NCI-H1436 treated with DMSO at 0.1 percent for 48 hours (cell line): ENCODE data around the gene HDAC9.

Source experiments
- DNase-seq: peaks from one replicate; lab custom pipeline; 2025; lab: John Stamatoyannopoulos, UW

The HDAC9 gene

DNA sequence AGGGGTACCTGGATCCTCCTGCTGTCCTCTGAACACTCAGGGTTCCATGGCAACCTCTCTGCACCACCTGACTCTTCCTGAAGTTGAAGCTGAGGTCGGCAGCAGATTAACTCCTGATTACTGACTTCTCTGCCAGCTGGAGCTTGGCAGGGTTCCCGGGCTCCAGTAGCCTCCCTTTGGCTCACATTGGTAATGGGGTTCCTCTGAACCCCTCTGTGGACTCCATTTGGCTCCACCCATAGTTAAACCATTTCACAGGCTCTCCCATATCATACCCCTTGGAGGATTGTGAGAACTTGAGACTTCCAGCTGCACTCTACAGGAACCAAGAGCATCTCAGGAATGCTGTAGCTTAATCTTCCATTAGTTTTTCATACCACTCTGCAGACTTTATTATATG lies 292.5 kb downstream of the HDAC9 start:
- DNase-seq = no peak

DNA sequence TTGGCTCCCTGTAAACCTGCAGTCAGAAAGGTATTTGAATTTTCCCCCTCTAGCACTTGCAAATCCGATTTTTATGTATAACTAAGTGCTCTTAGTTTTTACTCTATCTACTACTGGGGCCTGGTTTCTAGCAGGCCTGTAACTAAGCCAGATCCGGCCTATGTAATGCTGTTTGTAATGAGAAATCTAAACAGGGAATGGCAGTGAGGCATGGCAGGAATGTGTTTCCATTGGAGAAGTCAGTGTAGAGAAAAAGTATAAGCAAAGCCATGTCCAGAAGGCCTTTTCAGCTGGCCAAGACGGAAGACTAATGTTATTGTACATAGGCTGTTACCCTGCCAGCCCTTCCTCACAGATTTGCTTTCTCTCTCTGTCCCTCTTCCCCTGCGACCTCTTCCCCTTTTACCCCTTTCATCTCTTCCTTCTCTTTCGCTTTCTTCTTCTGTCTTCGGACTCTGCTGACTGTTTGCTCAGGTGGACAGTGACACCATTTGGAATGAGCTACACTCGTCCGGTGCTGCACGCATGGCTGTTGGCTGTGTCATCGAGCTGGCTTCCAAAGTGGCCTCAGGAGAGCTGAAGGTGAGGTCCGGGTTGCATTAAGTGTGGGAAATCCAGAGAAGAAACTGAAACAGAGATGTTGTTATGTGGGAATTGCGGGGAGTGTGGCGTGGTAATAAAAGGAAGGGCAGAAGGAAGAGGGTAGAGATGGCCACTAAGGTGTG lies 297.5 kb downstream of the HDAC9 start:
- DNase-seq = no peak

DNA sequence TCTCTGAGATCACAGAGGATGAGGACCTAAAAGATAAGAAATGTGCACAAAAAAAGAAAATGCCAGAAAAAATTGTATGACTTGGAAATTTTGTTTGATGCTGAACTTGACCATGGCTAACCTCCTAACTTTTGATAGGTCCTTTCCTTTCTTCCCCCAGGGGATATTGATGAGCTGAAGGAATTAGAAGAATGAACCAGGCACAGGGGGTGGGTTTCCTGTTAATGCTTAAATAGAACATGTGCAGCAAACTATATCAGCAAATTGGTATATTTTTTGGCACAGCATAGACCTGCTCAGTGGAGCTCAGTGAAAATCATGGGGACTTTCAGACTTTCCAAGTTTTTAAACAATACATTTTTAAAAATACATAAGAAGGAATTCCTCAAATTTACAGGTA lies 300.7 kb downstream of the HDAC9 start:
- DNase-seq = no peak

DNA sequence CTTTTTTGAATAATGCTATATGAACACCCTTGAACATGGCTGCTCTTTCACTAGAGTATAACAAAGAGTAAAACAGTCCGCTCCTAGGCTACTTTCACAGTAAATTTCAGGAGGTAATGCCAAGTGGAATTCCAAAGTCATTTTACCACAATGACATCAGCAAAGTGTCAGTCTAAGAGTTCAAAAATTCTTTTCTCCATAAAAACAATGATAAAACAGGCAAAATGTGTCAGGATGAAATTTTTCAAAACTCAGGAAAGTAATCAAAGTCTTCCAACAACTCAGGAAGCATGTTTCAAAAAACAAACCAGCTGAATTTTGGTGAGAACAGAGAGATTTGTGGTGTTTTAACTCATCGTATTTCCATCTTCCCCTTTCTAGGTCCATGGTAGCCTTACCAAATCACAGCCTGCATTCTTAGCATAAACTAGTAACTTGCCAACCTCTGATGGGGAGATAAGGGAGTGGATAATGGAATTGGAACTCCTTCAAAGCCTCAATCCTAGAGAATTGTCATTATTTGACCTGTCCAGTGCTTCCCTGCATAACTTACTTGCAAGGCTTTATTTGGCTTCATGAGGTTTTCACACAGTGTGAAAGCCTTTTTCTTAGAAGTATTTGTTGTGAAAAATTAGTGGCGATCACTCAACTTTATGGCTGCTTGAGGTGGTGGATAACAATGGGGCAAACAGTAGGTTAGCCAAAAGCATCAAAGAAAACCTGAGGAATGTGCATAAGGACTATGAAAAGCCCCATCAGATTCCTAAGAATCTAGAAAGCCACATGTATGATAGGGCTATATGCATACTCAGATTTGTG lies 302.7 kb downstream of the HDAC9 start:
- DNase-seq = no peak

DNA sequence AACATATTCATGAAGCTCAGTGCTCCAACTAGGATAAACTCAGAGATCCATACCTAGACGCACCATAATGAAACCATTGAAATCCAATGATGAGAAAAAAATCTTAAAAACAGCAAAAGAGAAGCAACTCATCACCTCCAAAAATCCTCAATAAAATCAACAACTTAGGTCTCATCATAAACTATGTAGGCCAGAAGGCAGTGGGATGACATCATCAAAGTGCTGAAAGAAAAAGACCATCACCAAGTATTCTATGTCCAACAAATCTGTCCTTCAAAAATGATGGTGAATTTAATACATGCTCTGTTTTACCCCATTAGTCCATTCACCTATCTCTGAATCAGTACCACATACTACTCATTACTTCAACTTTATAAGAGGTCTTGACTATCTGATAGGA lies 304.4 kb downstream of the HDAC9 start:
- no peak for DNase-seq

DNA sequence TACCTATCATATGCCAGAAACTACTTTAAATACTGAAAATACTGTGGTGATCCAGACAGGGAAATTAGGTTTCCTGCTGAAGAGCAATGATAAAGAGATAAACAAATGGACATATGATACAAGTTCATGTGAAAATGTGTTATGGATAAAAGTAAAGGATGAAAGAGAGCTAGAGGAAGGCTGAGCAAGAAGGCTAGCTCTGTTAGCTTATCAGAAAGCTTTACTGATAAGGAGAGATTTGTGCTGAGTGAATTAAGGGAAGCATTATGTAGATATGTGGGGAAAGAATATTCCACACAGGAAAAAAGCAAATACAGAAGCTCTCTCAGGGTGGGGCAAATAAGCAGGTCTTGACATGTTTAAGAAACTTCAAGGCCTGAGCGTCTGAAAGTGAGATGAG lies 308.4 kb downstream of the HDAC9 start:
- no peak for DNase-seq

DNA sequence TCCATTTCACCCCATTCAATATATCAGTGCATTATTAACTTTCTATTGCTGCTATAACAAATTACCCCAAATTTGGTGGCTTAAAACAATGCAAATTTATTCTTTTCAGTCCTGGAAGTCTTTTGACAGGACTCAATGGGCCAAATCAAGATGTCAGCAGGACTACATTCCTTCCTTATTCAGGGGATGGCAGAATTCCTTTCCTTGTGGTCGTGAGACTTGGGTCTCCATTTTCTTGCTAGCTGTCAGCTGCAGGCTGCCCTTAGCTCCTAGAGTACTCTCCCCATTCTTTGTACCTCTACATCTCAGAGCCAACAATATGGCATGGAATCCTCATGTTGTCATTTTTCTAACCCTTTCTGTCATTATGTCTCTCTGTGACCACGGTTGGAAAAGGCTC lies 310.6 kb downstream of the HDAC9 start:
- no peak for DNase-seq

DNA sequence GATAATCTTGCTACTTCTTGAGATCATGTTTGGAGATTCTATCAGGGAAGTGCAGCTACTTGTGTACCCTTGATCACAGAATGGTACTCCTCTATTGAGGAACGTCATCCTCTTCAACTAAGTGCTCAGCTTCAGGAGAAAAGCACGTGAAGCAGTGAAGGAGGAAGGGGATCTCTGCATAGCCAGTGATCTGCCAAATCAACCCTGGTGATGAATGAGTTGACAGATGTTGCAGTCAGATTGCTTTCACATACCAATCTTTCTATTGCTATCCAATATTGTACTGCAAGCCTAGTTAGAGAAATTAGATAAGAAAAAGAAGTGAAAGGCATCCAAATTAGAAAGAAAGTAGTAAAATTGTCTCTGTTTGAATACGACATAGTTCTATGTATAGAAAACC lies 312.5 kb downstream of the HDAC9 start:
- DNase-seq = no peak

DNA sequence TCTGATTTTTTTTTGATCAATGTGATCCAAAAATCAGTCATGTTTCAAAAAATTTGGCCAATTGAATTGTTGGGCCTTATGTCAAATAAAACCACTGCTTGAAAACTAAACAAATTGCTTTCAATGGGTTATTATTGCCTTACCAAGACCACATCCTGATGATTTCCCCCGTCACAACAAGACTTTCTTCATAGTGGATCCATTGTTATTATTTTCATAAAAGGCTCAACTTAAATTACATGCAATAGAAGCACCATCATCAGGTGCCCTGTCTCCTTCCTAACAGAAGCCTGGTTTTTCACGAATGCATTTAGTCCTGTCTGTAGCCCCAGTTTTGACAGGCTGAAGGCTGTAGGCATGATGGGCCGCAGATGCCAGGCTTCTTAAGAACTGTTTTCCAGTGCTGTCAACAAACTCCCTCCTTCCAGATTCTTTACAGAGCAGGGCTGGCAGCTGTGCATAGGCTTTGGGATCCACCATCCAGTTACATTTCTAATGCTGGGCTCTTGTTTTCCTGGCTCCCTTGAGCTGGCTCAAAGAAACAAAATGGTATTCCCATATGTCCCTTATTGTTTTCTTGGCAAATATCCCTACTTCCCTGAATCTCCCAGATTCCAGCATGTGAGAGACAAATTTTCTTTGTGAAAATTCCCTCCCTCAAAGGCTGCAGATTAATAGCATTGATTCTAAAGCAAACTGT lies 319.9 kb downstream of the HDAC9 start:
- no peak for DNase-seq

DNA sequence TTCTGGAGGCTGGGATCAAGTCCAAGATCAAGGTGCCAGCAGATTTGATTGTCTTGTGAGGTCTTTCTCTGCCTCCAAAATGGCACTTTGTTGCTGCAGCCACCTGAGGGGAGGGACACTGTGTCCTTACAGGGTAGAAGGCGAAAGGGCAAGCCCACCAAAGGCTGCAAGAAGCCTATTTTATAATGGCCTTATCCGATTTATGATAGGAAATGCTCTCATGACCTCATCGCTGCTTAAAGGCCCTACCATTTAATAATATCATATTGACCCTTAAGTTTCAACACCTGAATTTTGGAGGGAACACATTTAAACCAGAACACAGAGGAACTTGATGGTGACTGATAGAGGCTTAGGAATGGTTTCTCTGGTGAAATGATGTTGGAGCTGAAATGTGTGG lies 325.4 kb downstream of the HDAC9 start:
- no peak for DNase-seq

DNA sequence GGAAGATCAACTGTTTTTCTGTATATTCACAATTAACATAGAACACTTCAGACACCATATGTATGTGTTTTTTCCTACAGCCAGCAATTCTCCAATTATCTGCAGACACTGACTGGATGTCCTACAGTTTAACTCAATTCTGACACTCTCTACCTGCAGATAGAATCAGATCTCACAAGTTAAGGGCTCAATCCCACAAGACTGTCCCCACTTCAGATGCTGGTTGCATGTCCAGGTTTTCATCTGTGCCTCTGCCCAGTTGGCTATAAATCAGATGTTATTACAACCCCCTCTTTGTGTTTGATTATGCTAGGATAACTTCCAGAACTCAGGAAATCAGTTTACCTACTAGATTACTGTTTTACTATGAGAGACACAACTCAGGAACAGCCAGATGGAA lies 326.0 kb downstream of the HDAC9 start:
- no peak for DNase-seq

DNA sequence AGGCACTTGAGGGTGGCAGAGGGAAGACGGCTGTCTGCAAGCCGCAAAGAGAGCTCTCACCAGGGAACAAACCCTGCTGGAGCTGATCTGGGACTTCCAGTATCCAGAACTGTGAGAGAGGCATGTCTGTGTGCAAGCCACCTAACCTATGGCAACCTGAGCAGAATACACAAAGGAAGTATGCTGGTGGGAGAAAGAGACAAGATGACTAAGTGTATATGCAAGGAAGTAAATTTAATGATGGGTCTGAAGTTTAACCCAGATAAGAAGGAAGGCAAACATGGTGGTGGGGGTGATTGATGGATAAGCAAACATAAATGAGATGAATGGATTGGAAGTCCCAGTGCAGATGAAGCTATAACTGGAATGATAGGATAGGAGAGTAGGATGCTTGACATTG lies 328.6 kb downstream of the HDAC9 start:
- no peak for DNase-seq

DNA sequence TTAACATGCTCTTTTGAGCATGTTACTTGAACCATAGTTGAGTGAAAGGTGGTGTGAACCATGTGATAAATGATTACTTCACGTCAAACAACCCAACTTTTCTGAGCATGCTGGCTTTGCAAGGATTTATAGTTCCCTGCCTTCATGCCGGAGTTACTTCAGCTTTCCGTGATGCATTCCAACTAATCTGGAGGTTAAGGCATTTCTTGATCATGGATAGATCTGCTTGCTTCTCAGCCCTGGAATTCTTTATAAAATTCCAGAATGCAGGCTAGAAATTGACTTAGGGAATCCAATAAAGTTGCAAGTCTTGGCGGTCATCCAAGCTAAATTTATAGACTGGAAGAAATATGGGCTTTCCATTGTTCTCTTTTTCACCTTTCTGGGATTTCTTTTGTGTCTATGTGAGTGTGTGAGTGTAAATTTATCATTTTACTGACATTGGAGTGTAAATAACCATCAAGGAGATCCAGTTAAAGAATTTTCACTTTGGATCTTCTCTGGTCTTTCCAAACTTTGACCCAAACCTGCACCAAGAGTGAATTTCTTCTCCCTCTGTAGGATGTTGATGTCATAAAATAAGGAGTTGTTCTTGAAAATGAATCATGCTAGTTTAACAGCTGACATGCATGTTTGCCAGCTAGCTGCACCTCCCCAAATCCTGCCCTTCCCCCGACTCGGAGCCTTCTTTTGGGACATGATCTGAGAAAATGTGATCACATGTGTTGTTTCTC lies 332.9 kb downstream of the HDAC9 start:
- DNase-seq = no peak

DNA sequence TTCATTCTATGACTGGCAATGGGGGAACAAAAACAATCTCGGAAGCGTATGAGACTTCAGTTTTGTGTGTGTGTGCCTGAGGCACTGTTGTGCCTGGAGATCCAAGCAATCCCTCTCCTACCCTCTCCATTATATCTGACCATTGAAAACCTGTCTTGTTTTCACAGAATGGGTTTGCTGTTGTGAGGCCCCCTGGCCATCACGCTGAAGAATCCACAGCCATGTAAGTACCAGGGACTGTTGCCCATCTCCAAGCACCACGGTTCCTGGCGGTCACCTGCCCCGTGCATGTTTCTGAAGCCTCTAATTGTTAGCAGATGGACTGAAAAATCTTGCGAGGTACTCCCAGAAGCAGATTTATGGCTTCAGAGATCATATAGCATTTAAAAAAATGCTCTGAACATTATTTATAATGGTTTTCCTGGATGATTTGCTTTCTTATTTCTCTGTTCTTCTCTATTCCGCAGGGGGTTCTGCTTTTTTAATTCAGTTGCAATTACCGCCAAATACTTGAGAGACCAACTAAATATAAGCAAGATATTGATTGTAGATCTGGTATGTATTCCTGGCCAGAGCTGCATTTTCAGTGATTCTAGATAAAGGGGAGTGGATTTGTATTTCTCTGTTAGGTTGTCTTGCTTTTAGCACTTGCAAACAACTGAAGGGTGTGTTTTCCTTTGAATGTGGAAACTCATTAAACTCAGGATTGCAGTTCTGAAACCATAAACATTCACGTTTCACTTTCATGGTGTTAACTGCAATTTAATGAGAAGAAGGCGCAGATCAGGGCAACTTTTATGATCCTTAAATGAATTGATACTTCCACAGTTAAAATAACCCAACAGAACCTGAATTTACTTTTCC lies 333.7 kb downstream of the HDAC9 start:
- DNase-seq = no peak

DNA sequence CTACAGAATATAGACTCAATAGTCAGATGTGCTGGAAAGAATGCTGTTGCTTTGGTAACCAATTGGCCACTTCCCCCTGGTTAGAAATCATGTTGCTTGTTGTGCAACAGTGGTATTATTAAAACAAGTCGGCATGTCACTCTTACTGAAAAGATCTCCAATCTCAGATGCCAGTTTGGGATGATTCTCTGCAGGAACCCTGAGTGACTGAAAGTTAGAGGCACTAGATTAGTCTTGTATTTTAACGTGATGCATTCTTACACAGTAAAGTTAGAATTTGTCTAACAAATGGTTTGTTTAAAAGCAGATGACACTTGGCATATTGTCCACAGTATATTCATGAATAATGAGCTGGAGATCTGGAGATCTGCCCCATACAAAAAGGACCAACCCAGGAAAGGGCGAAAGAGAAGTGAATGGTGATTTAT lies 334.3 kb downstream of the HDAC9 start:
- DNase-seq = no peak

DNA sequence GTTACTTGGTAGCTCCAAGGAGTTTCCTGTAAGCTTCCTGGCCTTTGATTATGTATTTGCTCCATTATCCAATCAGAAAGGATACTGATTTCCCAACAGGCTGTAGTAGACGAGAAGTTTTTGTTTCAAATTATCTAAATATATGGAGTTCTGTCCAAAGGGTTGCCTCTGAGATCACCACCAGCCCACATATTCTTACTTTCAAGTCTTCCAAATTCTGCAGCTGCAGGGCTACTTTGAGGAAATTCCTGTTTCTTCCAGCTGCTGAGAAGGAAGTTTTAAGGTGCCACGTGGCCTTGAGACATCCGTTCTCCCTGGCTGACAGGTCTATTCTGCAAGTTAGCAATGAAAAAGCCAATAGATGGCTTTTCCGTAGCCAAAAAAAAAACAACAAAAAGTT lies 335.9 kb downstream of the HDAC9 start:
- DNase-seq = no peak

DNA sequence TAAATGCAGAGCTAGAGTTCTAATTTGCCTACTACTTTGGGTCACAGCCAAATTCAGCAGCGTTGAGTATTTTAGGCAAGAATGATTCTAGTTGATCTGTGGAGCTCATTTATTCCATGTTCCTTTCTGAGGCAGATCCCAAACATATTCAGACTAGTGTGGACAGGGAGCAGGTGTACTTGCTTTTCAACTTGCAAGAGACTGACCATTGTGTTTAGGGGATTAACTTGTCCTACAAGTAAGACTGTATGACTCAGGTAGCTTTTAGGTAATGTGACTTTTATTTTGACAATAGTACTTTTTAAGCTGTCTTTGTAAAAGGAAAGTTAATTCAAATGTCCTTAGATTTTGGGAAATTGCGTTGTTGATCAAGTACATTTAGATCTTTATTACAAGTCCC lies 336.4 kb downstream of the HDAC9 start:
- DNase-seq = no peak

DNA sequence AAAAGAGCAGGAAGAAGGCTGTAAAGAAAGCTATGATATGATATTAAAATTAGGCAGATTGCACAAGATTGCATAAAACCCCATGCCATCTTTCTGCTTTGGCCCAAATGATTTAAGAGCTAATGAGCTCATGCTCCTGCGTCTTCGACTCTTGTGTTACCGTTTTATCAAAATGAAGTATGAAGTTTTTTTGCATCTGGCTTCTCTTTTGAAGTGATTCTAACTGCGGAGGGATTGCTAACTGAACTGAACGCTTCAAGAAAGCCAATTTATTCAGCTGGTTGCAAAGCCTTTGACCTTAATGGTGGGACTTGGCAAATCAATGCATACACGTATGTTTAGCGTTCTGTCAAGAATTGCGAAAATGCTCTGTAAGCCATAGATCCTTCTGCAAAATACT lies 339.0 kb downstream of the HDAC9 start:
- DNase-seq = no peak

DNA sequence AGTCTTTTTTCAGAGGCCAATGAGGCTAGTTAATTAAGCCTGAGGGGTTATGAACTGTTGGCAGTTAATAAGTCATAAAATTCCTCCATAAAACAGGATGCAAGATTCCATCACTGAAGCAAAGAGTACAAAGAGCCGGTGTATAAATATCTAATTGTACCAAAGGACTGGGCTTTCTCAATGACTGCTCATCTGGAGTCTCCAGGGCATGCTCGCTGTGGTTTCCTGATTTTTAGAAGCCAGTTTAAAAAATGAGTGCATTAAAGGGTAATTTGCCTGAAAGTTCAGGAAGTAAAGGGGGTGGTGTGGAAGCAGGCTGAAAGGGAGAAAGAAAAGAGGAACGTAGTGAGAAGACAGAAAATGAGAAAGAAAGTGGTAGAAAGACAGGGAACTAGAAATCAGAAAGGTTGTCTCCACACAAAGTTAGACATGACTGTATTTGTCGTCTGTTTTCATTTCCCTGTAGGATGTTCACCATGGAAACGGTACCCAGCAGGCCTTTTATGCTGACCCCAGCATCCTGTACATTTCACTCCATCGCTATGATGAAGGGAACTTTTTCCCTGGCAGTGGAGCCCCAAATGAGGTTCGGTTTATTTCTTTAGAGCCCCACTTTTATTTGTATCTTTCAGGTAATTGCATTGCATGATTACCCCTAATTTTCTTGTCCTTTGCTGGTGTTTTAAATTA lies 339.6 kb downstream of the HDAC9 start:
- no peak for DNase-seq

DNA sequence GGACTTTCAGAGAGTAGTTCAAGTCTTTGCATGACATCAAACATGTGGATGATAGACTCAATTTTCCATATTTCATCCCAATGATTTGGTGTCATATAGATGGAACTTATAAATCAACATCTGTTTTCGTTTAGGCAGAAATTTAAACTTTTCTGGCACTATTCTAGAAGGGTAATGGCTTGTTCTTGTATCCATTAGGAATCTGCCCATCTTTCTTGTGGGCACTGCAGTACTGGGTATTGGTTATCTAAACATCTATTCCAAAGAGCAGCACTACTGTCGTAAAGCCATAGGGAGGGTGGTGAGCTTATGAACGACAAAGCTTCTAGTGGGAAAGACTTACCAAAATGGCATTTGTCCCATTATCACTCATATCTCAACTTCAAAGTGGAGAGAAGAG lies 348.4 kb downstream of the HDAC9 start:
- DNase-seq = no peak

DNA sequence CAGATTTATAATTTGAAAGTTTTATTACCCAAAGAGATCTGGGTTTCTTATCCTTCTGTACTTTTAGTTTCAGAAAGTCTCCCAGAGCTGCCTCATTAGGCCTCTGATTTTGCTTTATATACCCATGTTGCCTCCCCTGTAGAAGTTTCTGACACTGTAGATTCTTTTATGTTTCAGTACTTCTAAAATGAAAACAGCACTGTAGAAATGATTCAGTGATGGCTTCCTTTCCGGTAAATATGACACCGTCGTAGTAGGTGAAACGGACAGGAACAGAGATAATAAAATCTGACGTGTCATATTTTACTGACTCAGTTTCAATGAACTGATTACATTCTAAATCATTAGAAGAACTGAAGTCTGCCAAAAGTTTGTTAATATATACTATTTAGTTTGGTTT lies 349.2 kb downstream of the HDAC9 start:
- DNase-seq = no peak
